ENCODE measurements around the gene KRTAP2-4.
"Not testable (repeated sequence)": the region's sequence is repeated elsewhere in the genome, so short reads cannot be mapped to it uniquely, and the experiment has no call there.

KRTAP2-4 gene

DNA sequence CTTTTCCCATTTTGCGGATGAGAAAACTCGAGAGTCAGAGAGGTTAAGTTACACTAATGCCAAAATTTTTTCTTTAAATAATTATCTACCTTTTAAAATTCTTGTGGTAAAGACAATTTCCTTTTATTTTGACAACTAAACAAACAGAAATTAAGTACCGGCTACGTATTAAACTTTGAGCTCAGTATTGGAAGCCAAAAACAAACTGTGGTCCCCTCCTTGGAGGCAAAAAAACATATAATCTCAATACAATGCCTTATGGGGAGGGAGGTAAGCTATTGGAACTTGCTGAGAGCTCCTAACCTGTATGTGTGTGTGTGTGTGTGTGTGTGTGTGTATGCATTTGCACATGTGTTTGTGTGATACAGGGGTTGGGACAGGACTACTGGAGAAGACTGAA lies 2.2 kb downstream of the KRTAP2-4 start:
- Histone ChIP-seq H3K4me2 (ENCODE audit: low read depth, low read length, poor library complexity, severe bottlenecking) (no peak overlapping the region), H4K20me1 (ENCODE audit: low read depth, low read length) (no peaks in the 10 kb centered on the region), H3K27me3 (ENCODE audit: low read length) (no peaks in the 10 kb centered on the region), H3K4me3 (ENCODE audit: insufficient read depth, low read length, poor library complexity, severe bottlenecking) (no peak overlapping the region), H3K9ac (ENCODE audit: low read length) (no peak overlapping the region), H3K27ac (ENCODE audit: low read depth, low read length) (no peak overlapping the region), H3F3A (ENCODE audit: insufficient read depth) (no peaks in the 10 kb centered on the region), H2AFZ (ENCODE audit: low read depth, low read length, severe bottlenecking) (no peak overlapping the region), H3K9me3 (ENCODE audit: insufficient read depth, low read length) (no peaks in the 10 kb centered on the region), H3K79me2 (ENCODE audit: insufficient read depth, low read length) (no peaks in the 10 kb centered on the region), H3K36me3 (ENCODE audit: low read length) (no peaks in the 10 kb centered on the region), H3K9me2 (replicated peaks; ENCODE audit: insufficient read depth, low read length) (no peaks in the 10 kb centered on the region)
- no peak for TF ChIP-seq EZH2phosphoT487 (conservative IDR thresholded peaks at IDR 0.05; ENCODE audit: low read length)
- TF ChIP-seq CTCF (IDR thresholded peaks at IDR 0.05; ENCODE audit: insufficient read depth, low read length, poor library complexity, severe bottlenecking): no peak

DNA sequence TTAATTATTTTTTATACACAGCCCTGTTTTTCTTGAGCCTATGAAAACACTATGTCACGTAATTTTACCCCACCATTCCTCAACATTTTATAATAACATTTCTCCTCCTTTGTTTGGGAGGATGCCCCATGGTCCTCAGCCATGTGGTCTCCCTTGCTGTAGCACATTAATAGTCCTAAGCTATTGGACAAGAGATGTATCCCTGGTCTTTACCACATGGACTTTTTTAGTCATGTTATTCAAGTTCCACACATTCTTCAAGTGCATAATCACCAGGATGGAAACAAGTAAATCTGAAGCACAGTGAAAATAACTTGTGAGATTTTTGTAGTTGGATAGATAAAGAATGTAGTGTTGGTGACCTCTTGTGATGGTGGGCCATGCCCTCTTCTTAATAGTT lies 3.7 kb downstream of the KRTAP2-4 start:
- no peak overlapping the region for H3K27ac ChIP-seq (ENCODE audit: low read depth, low read length)
- no peak overlapping the region for H3K4me2 ChIP-seq (ENCODE audit: low read depth, low read length, poor library complexity, severe bottlenecking)
- TF ChIP-seq CTCF (IDR thresholded peaks at IDR 0.05; ENCODE audit: insufficient read depth, low read length, poor library complexity, severe bottlenecking): no peak
- no peak for TF ChIP-seq EZH2phosphoT487 (conservative IDR thresholded peaks at IDR 0.05; ENCODE audit: low read length)

DNA sequence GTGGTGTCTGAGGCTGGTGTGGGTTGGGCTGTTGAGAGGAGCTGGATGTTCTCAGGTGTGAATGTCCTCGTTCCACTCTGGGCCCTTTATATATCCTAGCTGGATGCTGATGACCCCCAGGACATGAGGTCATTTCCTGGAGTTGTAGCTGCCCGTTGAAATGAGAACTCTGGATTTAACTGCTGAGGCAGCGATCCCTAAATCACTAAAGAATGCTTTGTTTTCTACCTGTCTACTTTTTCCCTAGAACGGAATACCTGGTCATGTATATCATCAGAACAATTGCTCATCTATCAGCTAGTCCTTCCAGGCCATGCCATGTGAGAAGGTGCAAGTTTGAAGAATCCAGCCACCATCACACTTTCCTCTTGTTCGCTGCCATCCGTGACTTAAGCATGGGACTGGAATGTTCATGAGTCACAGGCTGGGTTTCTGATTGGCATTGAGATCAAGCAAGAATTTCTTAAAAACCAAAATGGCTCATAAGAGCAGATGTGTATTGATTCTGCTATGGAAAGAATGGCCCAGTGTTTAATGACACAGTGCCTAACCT lies 5.6 kb downstream of the KRTAP2-4 start, which contains the start of gene KRTAP2-3:
KRTAP2-3 (minus strand) TSS at position 63 of the 553 bp plus-strand sequence. CDS start 64 bp downstream, outside the sequence.
- H3K36me3 ChIP-seq (ENCODE audit: low read length): no peaks in the 10 kb centered on the region
- no peaks in the 10 kb centered on the region for H3F3A ChIP-seq (ENCODE audit: insufficient read depth)
- H3K9me3 ChIP-seq (ENCODE audit: insufficient read depth, low read length): no peaks in the 10 kb centered on the region
- H3K4me3 ChIP-seq (ENCODE audit: insufficient read depth, low read length, poor library complexity, severe bottlenecking): no peak within 1 kb of the TSS
- H3K79me2 ChIP-seq (ENCODE audit: insufficient read depth, low read length): no peaks in the 10 kb centered on the region
- no peak within 1 kb of the TSS for H3K27ac ChIP-seq (ENCODE audit: low read depth, low read length)
- H3K9me2 ChIP-seq (replicated peaks; ENCODE audit: insufficient read depth, low read length): no peaks in the 10 kb centered on the region
- no peak for TF ChIP-seq CTCF (IDR thresholded peaks at IDR 0.05; ENCODE audit: insufficient read depth, low read length, poor library complexity, severe bottlenecking)
- no peak for TF ChIP-seq EZH2phosphoT487 (conservative IDR thresholded peaks at IDR 0.05; ENCODE audit: low read length)
- H3K9ac ChIP-seq (ENCODE audit: low read length): no peak within 1 kb of the TSS
- no peaks in the 10 kb centered on the region for H4K20me1 ChIP-seq (ENCODE audit: low read depth, low read length)
- no peak within 1 kb of the TSS for H3K4me2 ChIP-seq (ENCODE audit: low read depth, low read length, poor library complexity, severe bottlenecking)
- no peaks in the 10 kb centered on the region for H3K27me3 ChIP-seq (ENCODE audit: low read length)
- no peak within 1 kb of the TSS for H2AFZ ChIP-seq (ENCODE audit: low read depth, low read length, severe bottlenecking)

More for the DNA sequence above, 3.7 kb downstream of the KRTAP2-4 start:
- H3K36me3 ChIP-seq (ENCODE audit: low read length): no peaks in the 10 kb centered on the region
- no peaks in the 10 kb centered on the region for H3K9me3 ChIP-seq (ENCODE audit: insufficient read depth, low read length)
- H3K9me2 ChIP-seq (replicated peaks; ENCODE audit: insufficient read depth, low read length): no peaks in the 10 kb centered on the region
- H4K20me1 ChIP-seq (ENCODE audit: low read depth, low read length): no peaks in the 10 kb centered on the region
- no peak overlapping the region for H3K4me3 ChIP-seq (ENCODE audit: insufficient read depth, low read length, poor library complexity, severe bottlenecking)
- H3K79me2 ChIP-seq (ENCODE audit: insufficient read depth, low read length): no peaks in the 10 kb centered on the region
- no peaks in the 10 kb centered on the region for H3K27me3 ChIP-seq (ENCODE audit: low read length)
- H2AFZ ChIP-seq (ENCODE audit: low read depth, low read length, severe bottlenecking): no peak overlapping the region
- no peaks in the 10 kb centered on the region for H3F3A ChIP-seq (ENCODE audit: insufficient read depth)
- H3K9ac ChIP-seq (ENCODE audit: low read length): no peak overlapping the region

GRCh38 chr17:41059276-41060051 lies 6.2 kb downstream of the KRTAP2-4 start:
- not testable (repeated sequence) for H3K27me3 ChIP-seq (ENCODE audit: low read length); H3F3A ChIP-seq (ENCODE audit: insufficient read depth); H3K9ac ChIP-seq (ENCODE audit: low read length); H4K20me1 ChIP-seq (ENCODE audit: low read depth, low read length); H3K79me2 ChIP-seq (ENCODE audit: insufficient read depth, low read length); H3K4me3 ChIP-seq (ENCODE audit: insufficient read depth, low read length, poor library complexity, severe bottlenecking); H3K27ac ChIP-seq (ENCODE audit: low read depth, low read length); H3K9me3 ChIP-seq (ENCODE audit: insufficient read depth, low read length); H3K4me2 ChIP-seq (ENCODE audit: low read depth, low read length, poor library complexity, severe bottlenecking); H3K36me3 ChIP-seq (ENCODE audit: low read length); H3K9me2 ChIP-seq (replicated peaks; ENCODE audit: insufficient read depth, low read length); H2AFZ ChIP-seq (ENCODE audit: low read depth, low read length, severe bottlenecking)
